CD4-positive, alpha-beta T cell (primary cell): ENCODE data around the gene ZMAT5. TPM values are rescaled to one million over a fixed set of nuclear protein-coding genes. Genes with fewer than 3 reads are reported as not detected.

Experiments used
- ATAC-seq: fragments of 200-7000 bp; cut with Tn5 transposase; one replicate; pipeline ENCODE4 v1.10.0; 2022; ENCODE audit warnings: mild to moderate bottlenecking; ENCODE audit not compliant: poor library complexity
- CTCF ChIA-PET: fragments of 350-600 bp; sonication (Branson Sonifier 250); formaldehyde crosslinking; loops from one replicate; lab custom pipeline; 2021; ENCODE audit warnings: antibody characterized with exemption, inconsistent platforms; lab: Charles Lee
- POLR2A ChIA-PET: fragments of 350-600 bp; sonication (Branson Sonifier 250); formaldehyde crosslinking; loops from one replicate; lab custom pipeline; 2021; ENCODE audit warnings: antibody characterized with exemption, inconsistent platforms; lab: Charles Lee
- DNase-seq, 14 experiments: peaks; one replicate each; pipeline ENCODE4 v3.0.0-alpha.2; 2013 to 2020; ENCODE audit warnings: mixed read lengths in 2 of 14
- H3K27ac ChIP-seq, 2 donors: one replicate each; pipeline versions ENCODE4 v1.5.1 to v1.7.0; 2013; ENCODE audit warnings: low read length in 2 of 2, low read depth in 1 of 2, mild to moderate bottlenecking in 1 of 2
- H3K27me3 ChIP-seq, 2 experiments: 1 replicate in 1 of 2; 2 replicates in 1 of 2; pipeline versions ENCODE4 v1.6.1 to v1.7.0; 2013; ENCODE audit warnings: low read length in 2 of 2, control low read depth in 1 of 2, mild to moderate bottlenecking in 1 of 2, moderate library complexity in 1 of 2; ENCODE audit not compliant: insufficient read depth in 2 of 2, control insufficient read depth in 1 of 2
- H3K36me3 ChIP-seq: one replicate; pipeline ENCODE4 v1.6.1; 2013; ENCODE audit warnings: low read length, control low read depth; ENCODE audit not compliant: insufficient read depth
- H3K4me1 ChIP-seq: one replicate; pipeline ENCODE4 v1.6.1; 2013; ENCODE audit warnings: low read length, control low read depth; ENCODE audit not compliant: insufficient read depth
- H3K4me3 ChIP-seq: one replicate; pipeline ENCODE4 v1.5.1; 2013; ENCODE audit warnings: mild to moderate bottlenecking, low read length, moderate library complexity
- H3K9me3 ChIP-seq, 2 experiments: 1 replicate in 1 of 2; 2 replicates in 1 of 2; pipeline versions ENCODE4 v1.6.1 to v1.7.0; 2013; ENCODE audit warnings: low read length in 2 of 2, mild to moderate bottlenecking in 2 of 2, control low read depth in 1 of 2, moderate library complexity in 1 of 2; ENCODE audit not compliant: control insufficient read depth in 1 of 2, insufficient read depth in 1 of 2
- H3K27ac Mint-ChIP-seq: one replicate; pipeline ENCODE4 v1.8.0; 2020; ENCODE audit warnings: mixed read lengths
- H3K27me3 Mint-ChIP-seq: one replicate; pipeline ENCODE4 v1.8.0; 2021; ENCODE audit warnings: mixed read lengths
- H3K36me3 Mint-ChIP-seq: one replicate; pipeline ENCODE4 v1.8.0; 2021; ENCODE audit warnings: low read depth, mixed read lengths
- H3K4me1 Mint-ChIP-seq: one replicate; pipeline ENCODE4 v1.8.0; 2021; ENCODE audit warnings: low read depth, mixed read lengths
- H3K4me3 Mint-ChIP-seq: one replicate; pipeline ENCODE4 v1.8.0; 2020; ENCODE audit warnings: mild to moderate bottlenecking, mixed read lengths
- H3K9me3 Mint-ChIP-seq: one replicate; pipeline ENCODE4 v1.8.0; 2020; ENCODE audit warnings: mixed read lengths
- intact Hi-C, 2 experiments: fragments of 100-400 bp; cut with DNase I in 1 of 2; cut with micrococcal nuclease in 1 of 2; formaldehyde crosslinking; loops; one replicate each; pipeline versions ENCODE4 v1.15.1 to v1.9.0; 2023 to 2025; cut with DNase I, micrococcal nuclease
- total RNA-seq, 174 experiments: library from RNA in 2 of 174; stranded (reverse) in 2 of 174; gene quantifications; one replicate each; pipeline ENCODE4 v1.2.3 and lab custom pipeline; 2021 to 2026
- TF ChIP-seq, protein P1 (sequence below): fragments of 200-600 bp; IDR thresholded peaks from one replicate; pipeline ENCODE4 v1.8.0; 2022; ENCODE audit warnings: antibody characterized with exemption, mild to moderate bottlenecking

ZMAT5 gene
- total RNA-seq, 2 experiments from 2014 or later = 5.6 to 6.6 TPM

DNA sequence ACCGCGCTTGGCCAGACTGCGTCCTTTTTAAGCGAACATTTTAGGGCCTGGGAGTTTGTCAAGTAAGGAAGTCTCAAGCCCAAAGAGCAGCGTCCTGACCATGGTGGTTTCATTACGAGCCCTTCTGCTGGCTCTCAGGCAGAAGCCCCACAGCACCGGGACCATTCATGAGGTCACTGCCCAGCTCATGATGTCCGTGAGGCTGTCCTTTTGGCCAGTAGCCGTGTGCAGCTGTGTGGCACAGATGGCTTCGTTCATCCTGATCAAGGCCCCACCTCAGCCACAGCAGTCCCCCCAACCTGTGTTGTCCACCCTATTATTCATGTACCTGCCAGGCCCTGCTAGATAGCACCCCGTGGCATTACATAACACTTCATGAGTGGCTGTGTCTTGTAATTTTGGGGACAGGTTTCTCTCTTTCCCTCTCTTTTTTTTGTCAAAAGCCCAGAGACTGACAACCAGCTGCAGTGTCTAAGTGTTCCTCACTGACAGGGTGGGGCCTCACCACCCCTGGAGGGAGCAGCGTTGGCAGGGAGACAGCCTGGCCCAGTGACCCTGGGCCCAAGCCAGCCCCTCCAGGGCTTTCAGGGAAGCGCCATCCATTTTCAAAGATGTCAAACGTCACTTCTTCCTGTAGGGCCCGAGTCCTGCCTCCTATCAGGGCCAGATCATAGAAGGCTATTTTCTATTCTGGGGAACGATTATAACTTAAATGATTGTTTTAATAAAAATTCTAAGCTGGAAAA is 68.8 kb downstream of the ZMAT5 start:
- Mint-ChIP-seq H3K27me3 (peaks cover 4% of the 10 kb centered on the region), H3K4me3 (no peak overlapping the region), H3K4me1 (peaks cover 15% of the 10 kb centered on the region), H3K36me3 (peaks cover 46% of the 10 kb centered on the region), H3K27ac (no peak overlapping the region), H3K9me3 (no peaks in the 10 kb centered on the region)
- H3K36me3 ChIP-seq = peaks cover 22% of the 10 kb centered on the region
- peaks cover 0 to 5% of the 10 kb centered on the region in 2 experiments for H3K27me3 ChIP-seq
- no peak overlapping the region for H3K27ac ChIP-seq
- H3K4me3 ChIP-seq = no peak overlapping the region
- ChIA-PET POLR2A (no interaction called here), CTCF (no interaction called here)
- intact Hi-C loops = no loop called here
- DNase-seq (no peak), ATAC-seq (no peak)
- TF ChIP-seq, protein P1, sequence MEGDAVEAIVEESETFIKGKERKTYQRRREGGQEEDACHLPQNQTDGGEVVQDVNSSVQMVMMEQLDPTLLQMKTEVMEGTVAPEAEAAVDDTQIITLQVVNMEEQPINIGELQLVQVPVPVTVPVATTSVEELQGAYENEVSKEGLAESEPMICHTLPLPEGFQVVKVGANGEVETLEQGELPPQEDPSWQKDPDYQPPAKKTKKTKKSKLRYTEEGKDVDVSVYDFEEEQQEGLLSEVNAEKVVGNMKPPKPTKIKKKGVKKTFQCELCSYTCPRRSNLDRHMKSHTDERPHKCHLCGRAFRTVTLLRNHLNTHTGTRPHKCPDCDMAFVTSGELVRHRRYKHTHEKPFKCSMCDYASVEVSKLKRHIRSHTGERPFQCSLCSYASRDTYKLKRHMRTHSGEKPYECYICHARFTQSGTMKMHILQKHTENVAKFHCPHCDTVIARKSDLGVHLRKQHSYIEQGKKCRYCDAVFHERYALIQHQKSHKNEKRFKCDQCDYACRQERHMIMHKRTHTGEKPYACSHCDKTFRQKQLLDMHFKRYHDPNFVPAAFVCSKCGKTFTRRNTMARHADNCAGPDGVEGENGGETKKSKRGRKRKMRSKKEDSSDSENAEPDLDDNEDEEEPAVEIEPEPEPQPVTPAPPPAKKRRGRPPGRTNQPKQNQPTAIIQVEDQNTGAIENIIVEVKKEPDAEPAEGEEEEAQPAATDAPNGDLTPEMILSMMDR = no peak
- H3K4me1 ChIP-seq = peaks cover 20% of the 10 kb centered on the region
- no peaks in the 10 kb centered on the region for H3K9me3 ChIP-seq

DNA sequence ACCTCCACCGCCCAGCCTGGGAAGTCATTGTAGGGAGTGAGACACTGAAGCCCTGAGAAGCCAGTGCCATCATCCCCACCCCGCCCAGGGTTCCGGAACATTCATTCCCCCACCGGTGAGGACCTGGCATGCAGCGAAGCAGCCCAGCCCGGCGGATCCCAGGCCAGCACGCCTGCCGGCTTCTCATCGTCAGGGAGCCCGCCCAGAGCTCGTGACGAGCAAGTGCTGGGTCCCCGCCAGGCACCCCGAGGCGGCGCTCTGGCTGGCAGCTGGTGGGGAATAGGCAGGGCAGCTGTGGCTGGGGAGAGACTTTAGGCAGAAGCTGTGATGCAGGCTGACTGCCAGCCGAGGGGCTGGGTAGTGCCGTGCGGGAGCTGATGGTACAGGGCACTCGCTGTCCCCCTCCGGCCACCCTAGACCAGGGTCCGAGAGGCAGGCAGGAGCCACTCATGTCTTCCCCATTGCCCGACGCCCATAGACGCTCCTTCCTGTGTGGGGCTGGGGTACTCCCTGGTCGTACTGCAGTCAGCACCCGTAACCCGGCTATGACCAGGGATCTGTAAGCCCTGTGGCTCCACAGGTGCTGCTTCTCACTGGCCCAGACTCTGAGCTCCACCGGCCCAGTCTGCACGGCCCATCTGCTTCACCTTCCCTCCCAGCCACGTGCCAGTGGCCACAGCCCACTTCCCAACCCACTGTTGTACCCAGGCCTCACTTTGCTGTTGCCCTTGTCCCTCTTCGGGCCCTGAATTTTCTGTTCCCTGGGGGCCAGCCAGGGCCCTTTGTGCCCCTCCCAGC is 71.5 kb downstream of the ZMAT5 start:
- H3K27me3 ChIP-seq = no peaks in the 10 kb centered on the region
- intact Hi-C loops = no loop called here
- no peak overlapping the region for H3K27ac ChIP-seq
- no peaks in the 10 kb centered on the region for H3K4me1 ChIP-seq
- TF ChIP-seq, protein P1 = no peak
- ChIA-PET POLR2A (no interaction called here), CTCF (no interaction called here)
- no peak overlapping the region for H3K27ac Mint-ChIP-seq
- no peaks in the 10 kb centered on the region for H3K27me3 Mint-ChIP-seq
- no peak for DNase-seq
- H3K36me3 Mint-ChIP-seq = peaks cover 49% of the 10 kb centered on the region
- no peaks in the 10 kb centered on the region for H3K4me1 Mint-ChIP-seq
- no peaks in the 10 kb centered on the region for H3K9me3 Mint-ChIP-seq
- H3K4me3 ChIP-seq = no peak overlapping the region
- no peak overlapping the region for H3K4me3 Mint-ChIP-seq
- ATAC-seq = no peak
- peaks cover 34% of the 10 kb centered on the region for H3K36me3 ChIP-seq
- H3K9me3 ChIP-seq = no peaks in the 10 kb centered on the region

DNA sequence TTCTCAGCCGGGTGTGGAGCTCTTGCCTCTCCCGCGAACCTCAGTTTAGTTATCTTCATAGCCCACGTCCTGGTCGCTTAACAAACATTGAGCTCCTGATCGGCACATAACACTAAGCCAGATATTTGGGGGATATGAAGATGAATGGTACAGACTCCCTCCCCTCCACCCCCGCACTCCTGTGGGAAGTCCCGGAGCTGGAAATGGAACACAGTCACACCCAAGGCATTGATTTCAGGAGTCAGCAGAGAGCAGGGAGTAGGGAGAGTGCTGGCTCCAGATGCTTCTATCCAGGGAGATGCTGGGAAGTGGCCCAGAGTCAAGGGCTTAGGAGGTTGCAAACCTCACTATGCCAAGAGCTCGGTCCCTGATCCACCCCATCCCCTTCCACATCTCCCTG is 73.1 kb downstream of the ZMAT5 start:
- no peaks in the 10 kb centered on the region for H3K27me3 ChIP-seq
- no peak overlapping the region for H3K4me3 ChIP-seq
- ATAC-seq (no peak), DNase-seq (no peak)
- peaks cover 34% of the 10 kb centered on the region for H3K36me3 ChIP-seq
- no peak overlapping the region for H3K27ac ChIP-seq
- no peaks in the 10 kb centered on the region for H3K4me1 ChIP-seq
- no peaks in the 10 kb centered on the region for H3K9me3 Mint-ChIP-seq
- no peaks in the 10 kb centered on the region for H3K27me3 Mint-ChIP-seq
- intact Hi-C loops = loop anchor here in 1 of 2 experiments (5.0 kb wide), 1 partner anchor 314 kb away; no protein-coding TSS in a partner anchor
- no peak overlapping the region for H3K27ac Mint-ChIP-seq
- ChIA-PET POLR2A (no interaction called here), CTCF (no interaction called here)
- H3K4me1 Mint-ChIP-seq = no peaks in the 10 kb centered on the region
- no peak overlapping the region for H3K4me3 Mint-ChIP-seq
- peaks cover 53% of the 10 kb centered on the region for H3K36me3 Mint-ChIP-seq
- TF ChIP-seq, protein P1 = no peak
- no peaks in the 10 kb centered on the region for H3K9me3 ChIP-seq
